SK-N-SH (cell line): ENCODE data around the gene SEC14L1. TPM values are rescaled to one million over a fixed set of nuclear protein-coding genes. Genes with fewer than 3 reads are reported as not detected.

Source experiments
- CTCF ChIA-PET: fragments of 300-600, 350-600 bp; formaldehyde crosslinking; extraction: SDS; loops from one replicate; lab custom pipeline; 2021; lab: Yijun Ruan, JAX
- POLR2A ChIA-PET: fragments of 350-600 bp; sonication (Branson Sonifier 250); formaldehyde crosslinking; extraction: SDS; loops from one replicate; lab custom pipeline; 2020; ENCODE audit warnings: antibody characterized with exemption, inconsistent platforms; lab: Yijun Ruan, JAX
- DNase-seq: peaks from one replicate; pipeline ENCODE4 v3.0.0; 2012
- H2AFZ ChIP-seq: fragments of 200-600 bp; sonication (generic); 2 replicates; pipeline ENCODE4 v1.8.1; 2016; ENCODE audit warnings: antibody characterized with exemption, mild to moderate bottlenecking, low read depth
- H3F3A ChIP-seq: fragments of 200-600 bp; sonication (generic); replicated peaks from 2 replicates; pipeline ENCODE3; 2016; ENCODE audit warnings: antibody characterized with exemption, mild to moderate bottlenecking; ENCODE audit not compliant: insufficient read depth
- H3K27ac ChIP-seq, 2 experiments: fragments of 200-500 bp in 1 of 2; fragments of 200-600 bp in 1 of 2; sonication (Bioruptor generic) in 1 of 2; sonication (generic), shearing (Covaris generic) in 1 of 2; 2 replicates each; pipeline versions ENCODE4 v1.5.1 to v1.6.1; 2014 to 2016; ENCODE audit warnings: low read depth in 2 of 2, inconsistent platforms in 1 of 2, low read length in 1 of 2, mild to moderate bottlenecking in 1 of 2, mixed read lengths in 1 of 2
- H3K27me3 ChIP-seq: fragments of 200-600 bp; sonication (generic), shearing (Covaris generic); 2 replicates; pipeline ENCODE4 v1.6.1; 2016; ENCODE audit warnings: mixed run types; ENCODE audit not compliant: insufficient read depth
- H3K36me3 ChIP-seq, 2 experiments: fragments of 200-500 bp in 1 of 2; fragments of 200-600 bp in 1 of 2; sonication (Bioruptor generic) in 1 of 2; sonication (generic) in 1 of 2; replicated peaks in 1 of 2; 2 replicates each; pipeline versions ENCODE3 to v1.5.1; 2014 to 2016; ENCODE audit warnings: low read length in 1 of 2, mild to moderate bottlenecking in 1 of 2; ENCODE audit not compliant: insufficient read depth in 2 of 2, control insufficient read depth in 1 of 2
- H3K4me1 ChIP-seq, 2 experiments: fragments of 200-500 bp in 1 of 2; fragments of 200-600 bp in 1 of 2; sonication (Bioruptor generic) in 1 of 2; sonication (generic), shearing (Covaris generic) in 1 of 2; 2 replicates each; pipeline versions ENCODE4 v1.5.1 to v1.6.1; 2014 to 2016; ENCODE audit warnings: low read depth in 1 of 2, low read length in 1 of 2, mixed run types in 1 of 2; ENCODE audit not compliant: insufficient read depth in 2 of 2, control insufficient read depth in 1 of 2
- H3K4me2 ChIP-seq: fragments of 200-600 bp; sonication (generic), shearing (Covaris generic); 2 replicates; pipeline ENCODE4 v1.6.1; 2017; ENCODE audit warnings: mixed run types
- H3K4me3 ChIP-seq, 2 experiments: fragments of 200-500 bp in 1 of 2; fragments of 200-600 bp in 1 of 2; sonication (Bioruptor generic) in 1 of 2; sonication (generic), shearing (Covaris generic) in 1 of 2; 2 replicates each; pipeline versions ENCODE4 v1.5.1 to v1.8.1; 2014 to 2016; ENCODE audit warnings: low read depth in 2 of 2, inconsistent platforms in 1 of 2, low read length in 1 of 2, mild to moderate bottlenecking in 1 of 2, mixed read lengths in 1 of 2, moderate library complexity in 1 of 2
- H3K79me2 ChIP-seq: fragments of 200-600 bp; sonication (generic); 2 replicates; pipeline ENCODE4 v1.8.1; 2017; ENCODE audit warnings: mild to moderate bottlenecking; ENCODE audit not compliant: insufficient read depth
- H3K9ac ChIP-seq: fragments of 200-600 bp; sonication (generic); 2 replicates; pipeline ENCODE4 v1.6.1; 2017; ENCODE audit warnings: mixed run types
- H3K9me2 ChIP-seq: fragments of 200-600 bp; sonication (generic); 2 replicates; pipeline ENCODE4 v1.6.1; 2017; ENCODE audit warnings: mixed run types
- H3K9me3 ChIP-seq: fragments of 200-600 bp; sonication (generic); 2 replicates; pipeline ENCODE4 v1.6.1; 2017; ENCODE audit warnings: mixed run types, mild to moderate bottlenecking, moderate library complexity
- H4K20me1 ChIP-seq: fragments of 200-600 bp; sonication (generic); 2 replicates; pipeline ENCODE4 v1.6.1; 2017; ENCODE audit warnings: mild to moderate bottlenecking, mixed run types; ENCODE audit not compliant: insufficient read depth
- CHD2 ChIP-seq: fragments of 150-350 bp; IDR thresholded peaks from 2 replicates; pipeline ENCODE4 v1.6.1; 2018; ENCODE audit warnings: low read length; ENCODE audit not compliant: partially characterized antibody
- EZH2phosphoT487 ChIP-seq: fragments of 200-600 bp; sonication (generic); IDR thresholded peaks from 2 replicates; pipeline ENCODE4 v1.6.1; 2017; ENCODE audit warnings: low read depth, mixed run types, mild to moderate bottlenecking, antibody characterized with exemption, moderate library complexity, borderline replicate concordance
- FOSL2 ChIP-seq: IDR thresholded peaks from 2 replicates; pipeline ENCODE4 v1.4.0; 2012; ENCODE audit warnings: low read depth, mild to moderate bottlenecking, moderate library complexity, borderline replicate concordance
- FOXM1 ChIP-seq: IDR thresholded peaks from 2 replicates; pipeline ENCODE4 v1.4.0; 2012; ENCODE audit warnings: low read depth, mild to moderate bottlenecking
- MEF2A ChIP-seq: IDR thresholded peaks from 2 replicates; pipeline ENCODE4 v1.4.0; 2012; ENCODE audit warnings: low read depth, borderline replicate concordance
- MXI1 ChIP-seq: IDR thresholded peaks from 2 replicates; pipeline ENCODE4 v1.6.1; 2012; ENCODE audit warnings: mild to moderate bottlenecking, low read depth, low read length, improper control_type of control experiment
- NFIC ChIP-seq: IDR thresholded peaks from 2 replicates; pipeline ENCODE4 v1.4.0; 2012; ENCODE audit warnings: borderline replicate concordance
- NRF1 ChIP-seq: IDR thresholded peaks from 2 replicates; pipeline ENCODE4 v1.6.1; 2012; ENCODE audit warnings: low read depth, mild to moderate bottlenecking, low read length
- POLR2AphosphoS5 ChIP-seq: IDR thresholded peaks from 2 replicates; pipeline ENCODE4 v1.6.1; 2012; ENCODE audit warnings: low read depth, low read length
- RAD21 ChIP-seq: IDR thresholded peaks from 2 replicates; pipeline ENCODE4 v1.6.1; 2012; ENCODE audit warnings: mild to moderate bottlenecking, low read length
- RFX5 ChIP-seq: IDR thresholded peaks from 2 replicates; pipeline ENCODE4 v1.6.1; 2012; ENCODE audit warnings: mild to moderate bottlenecking, improper control_type of control experiment, low read length
- RXRA ChIP-seq: IDR thresholded peaks from 2 replicates; pipeline ENCODE4 v1.4.0; 2012; ENCODE audit warnings: low read depth, mild to moderate bottlenecking, borderline replicate concordance
- SMC3 ChIP-seq: IDR thresholded peaks from 2 replicates; pipeline ENCODE4 v1.6.1; 2012; ENCODE audit warnings: low read depth, low read length, improper control_type of control experiment
- TEAD4 ChIP-seq: IDR thresholded peaks from 2 replicates; pipeline ENCODE4 v1.4.0; 2012; ENCODE audit warnings: mild to moderate bottlenecking, borderline replicate concordance; ENCODE audit not compliant: insufficient read depth
- WGBS: methylation state at CpG from one replicate; pipeline ENCODE4 v1.1.6; 2017; ENCODE audit warnings: low lambda C conversion rate; 5-methylcytosine and 5-hydroxymethylcytosine counted together
- polyA plus RNA-seq, 3 experiments: library from polyadenylated mRNA; depleted of rRNA; stranded (reverse); fragments of >200 nt; gene quantifications; 2 replicates each; pipeline ENCODE4 v1.2.3, GENCODE V29; 2012
- TF ChIP-seq, protein P1 (sequence below): IDR thresholded peaks from 2 replicates; pipeline ENCODE4 v1.4.0; 2012; ENCODE audit warnings: low read depth
- TF ChIP-seq, protein P2 (sequence below): IDR thresholded peaks from 2 replicates; pipeline ENCODE4 v1.4.0; 2012; ENCODE audit warnings: low read depth, borderline replicate concordance
- TF ChIP-seq, protein P3 (sequence below): fragments of 150-350 bp; IDR thresholded peaks from 2 replicates; pipeline ENCODE4 v1.6.1; 2017; ENCODE audit warnings: antibody characterized with exemption, low read length, low read depth, borderline replicate concordance
- TF ChIP-seq, protein P4 (sequence below): fragments of 200-600 bp; sonication (generic); IDR thresholded peaks from 2 replicates; pipeline ENCODE4 v1.6.1; 2017; ENCODE audit warnings: antibody characterized with exemption, mild to moderate bottlenecking, moderate library complexity
- TF ChIP-seq, protein P5 (sequence below): fragments of 150-350 bp; IDR thresholded peaks from 2 replicates; pipeline ENCODE4 v1.6.1; 2016; ENCODE audit warnings: mild to moderate bottlenecking, low read depth, low read length

The SEC14L1 gene
- polyA plus RNA-seq, 1 of the 3 experiments (the other 2 are of a cell fraction): 62.4 TPM

DNA sequence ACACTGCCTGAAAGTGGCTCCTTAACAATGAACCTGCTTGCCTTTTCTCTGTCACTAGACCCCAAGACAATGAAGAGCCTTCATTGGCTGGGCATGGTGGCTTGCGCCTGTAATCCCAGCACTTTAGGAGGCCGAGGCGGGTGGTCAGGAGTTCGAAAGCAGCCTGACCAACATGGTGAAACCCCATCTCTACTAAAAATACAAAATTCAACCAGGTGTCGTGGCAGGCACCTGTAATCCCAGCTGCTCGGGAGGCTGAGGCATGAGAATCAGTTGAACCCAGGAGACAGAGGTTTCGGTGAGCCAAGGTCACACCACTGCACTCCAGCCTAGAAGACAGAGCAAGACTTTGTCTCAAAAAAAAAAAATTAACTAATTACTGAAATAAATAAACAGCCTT, 45.3 kb upstream of the SEC14L1 start:
- no peak for DNase-seq
- H3K9me2 ChIP-seq: no peaks in the 10 kb centered on the region
- H3K9me3 ChIP-seq: no peaks in the 10 kb centered on the region
- no peak overlapping the region for H3K27ac ChIP-seq
- H2AFZ ChIP-seq: no peak overlapping the region
- no peaks in the 10 kb centered on the region for H3K27me3 ChIP-seq
- CTCF ChIA-PET: interaction anchor here (1.0 to 1.4 kb wide), 3 partner anchors 10 to 147 kb away, joined by 3 to 4 read pairs (median 3); no protein-coding TSS in a partner anchor
- TF ChIP-seq, protein P1, sequence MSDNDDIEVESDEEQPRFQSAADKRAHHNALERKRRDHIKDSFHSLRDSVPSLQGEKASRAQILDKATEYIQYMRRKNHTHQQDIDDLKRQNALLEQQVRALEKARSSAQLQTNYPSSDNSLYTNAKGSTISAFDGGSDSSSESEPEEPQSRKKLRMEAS: no peak
- no peak for TF ChIP-seq NRF1
- TF ChIP-seq FOSL2: no peak
- no peak for TF ChIP-seq NFIC
- TF ChIP-seq MEF2A: no peak
- no peak for TF ChIP-seq MXI1
- TF ChIP-seq RAD21: no peak
- no peak for TF ChIP-seq TEAD4
- WGBS: 98% methylated on average over 7 of the region's 7 CpGs
- POLR2A ChIA-PET: interaction anchor here (0.6 kb wide), 1 partner anchor 14 kb away, joined by 3 read pairs; no protein-coding TSS in a partner anchor
- peaks cover 25% of the 10 kb centered on the region for H3K79me2 ChIP-seq
- H3K36me3 ChIP-seq: peaks cover 36 to 63% of the 10 kb centered on the region in 2 experiments
- H3K4me1 ChIP-seq: peaks cover 0 to 6% of the 10 kb centered on the region in 2 experiments; a peak in 1 of 4 replicates
- no peak overlapping the region for H3K4me2 ChIP-seq
- H4K20me1 ChIP-seq: no peaks in the 10 kb centered on the region
- H3K4me3 ChIP-seq: no peak overlapping the region
- H3F3A ChIP-seq: peaks cover 33% of the 10 kb centered on the region
- no peak overlapping the region for H3K9ac ChIP-seq

DNA sequence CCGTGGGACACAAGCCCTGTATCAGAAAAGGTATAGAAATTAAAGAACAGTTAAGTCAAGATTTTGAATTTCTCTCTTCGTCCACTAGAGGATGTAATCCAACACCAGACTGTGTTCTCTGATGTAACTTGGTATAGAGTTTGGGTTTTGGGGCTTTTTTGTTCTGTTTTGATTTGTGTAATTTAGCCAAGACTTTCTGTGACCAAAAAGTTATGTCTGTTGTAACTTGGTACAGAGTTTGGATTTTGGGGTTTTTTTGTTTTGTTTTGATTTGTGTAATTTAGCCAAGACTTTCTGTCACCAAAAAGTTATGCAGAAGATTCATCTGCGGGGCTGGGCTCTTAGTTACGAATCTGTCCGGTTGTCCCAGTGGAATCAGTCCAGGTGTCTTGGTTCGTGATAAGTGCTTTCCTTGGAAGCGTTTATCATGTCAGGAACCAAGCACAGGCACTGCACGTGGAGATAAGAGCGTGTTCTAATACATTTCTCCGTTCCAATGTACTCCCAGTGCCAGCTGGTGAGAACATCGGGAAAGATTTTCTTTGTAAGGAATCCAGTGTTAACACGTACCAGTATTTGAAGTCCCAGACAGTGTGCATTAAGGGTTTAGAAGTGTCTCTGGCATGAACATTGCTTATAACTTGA, 44.1 kb upstream of the SEC14L1 start:
- Histone ChIP-seq H3K27me3 (no peaks in the 10 kb centered on the region), H3K4me1 (no peaks in the 10 kb centered on the region), H3F3A (peaks cover 33% of the 10 kb centered on the region), H3K79me2 (peaks cover 13% of the 10 kb centered on the region), H3K9ac (no peak overlapping the region), H4K20me1 (no peaks in the 10 kb centered on the region), H3K9me2 (no peaks in the 10 kb centered on the region), H3K27ac (no peak overlapping the region), H3K4me3 (no peak overlapping the region), H3K36me3 (peaks cover 29 to 50% of the 10 kb centered on the region in 2 experiments), H3K9me3 (no peaks in the 10 kb centered on the region), H3K4me2 (no peak overlapping the region), H2AFZ (no peak overlapping the region)
- DNase-seq: peak; percentile 50
- ChIA-PET CTCF (interaction anchor here (0.7 to 1.6 kb wide), 9 partner anchors 15 to 153 kb away, joined by 3 to 8 read pairs (median 3); no protein-coding TSS in a partner anchor), POLR2A (no interaction called here)
- 79% methylated on average over 12 of the region's 12 CpGs for WGBS
- TF ChIP-seq FOXM1 (no peak), RFX5 (no peak), CHD2 (no peak), EZH2phosphoT487 (no peak), NFIC (no peak), RAD21 (peak; percentile 78), SMC3 (peak; percentile 66), POLR2AphosphoS5 (no peak), RXRA (no peak)
- TF ChIP-seq, protein P2, sequence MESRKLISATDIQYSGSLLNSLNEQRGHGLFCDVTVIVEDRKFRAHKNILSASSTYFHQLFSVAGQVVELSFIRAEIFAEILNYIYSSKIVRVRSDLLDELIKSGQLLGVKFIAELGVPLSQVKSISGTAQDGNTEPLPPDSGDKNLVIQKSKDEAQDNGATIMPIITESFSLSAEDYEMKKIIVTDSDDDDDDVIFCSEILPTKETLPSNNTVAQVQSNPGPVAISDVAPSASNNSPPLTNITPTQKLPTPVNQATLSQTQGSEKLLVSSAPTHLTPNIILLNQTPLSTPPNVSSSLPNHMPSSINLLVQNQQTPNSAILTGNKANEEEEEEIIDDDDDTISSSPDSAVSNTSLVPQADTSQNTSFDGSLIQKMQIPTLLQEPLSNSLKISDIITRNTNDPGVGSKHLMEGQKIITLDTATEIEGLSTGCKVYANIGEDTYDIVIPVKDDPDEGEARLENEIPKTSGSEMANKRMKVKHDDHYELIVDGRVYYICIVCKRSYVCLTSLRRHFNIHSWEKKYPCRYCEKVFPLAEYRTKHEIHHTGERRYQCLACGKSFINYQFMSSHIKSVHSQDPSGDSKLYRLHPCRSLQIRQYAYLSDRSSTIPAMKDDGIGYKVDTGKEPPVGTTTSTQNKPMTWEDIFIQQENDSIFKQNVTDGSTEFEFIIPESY: no peak
- TF ChIP-seq, protein P3, sequence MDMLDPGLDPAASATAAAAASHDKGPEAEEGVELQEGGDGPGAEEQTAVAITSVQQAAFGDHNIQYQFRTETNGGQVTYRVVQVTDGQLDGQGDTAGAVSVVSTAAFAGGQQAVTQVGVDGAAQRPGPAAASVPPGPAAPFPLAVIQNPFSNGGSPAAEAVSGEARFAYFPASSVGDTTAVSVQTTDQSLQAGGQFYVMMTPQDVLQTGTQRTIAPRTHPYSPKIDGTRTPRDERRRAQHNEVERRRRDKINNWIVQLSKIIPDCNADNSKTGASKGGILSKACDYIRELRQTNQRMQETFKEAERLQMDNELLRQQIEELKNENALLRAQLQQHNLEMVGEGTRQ: no peak
- TF ChIP-seq, protein P4, sequence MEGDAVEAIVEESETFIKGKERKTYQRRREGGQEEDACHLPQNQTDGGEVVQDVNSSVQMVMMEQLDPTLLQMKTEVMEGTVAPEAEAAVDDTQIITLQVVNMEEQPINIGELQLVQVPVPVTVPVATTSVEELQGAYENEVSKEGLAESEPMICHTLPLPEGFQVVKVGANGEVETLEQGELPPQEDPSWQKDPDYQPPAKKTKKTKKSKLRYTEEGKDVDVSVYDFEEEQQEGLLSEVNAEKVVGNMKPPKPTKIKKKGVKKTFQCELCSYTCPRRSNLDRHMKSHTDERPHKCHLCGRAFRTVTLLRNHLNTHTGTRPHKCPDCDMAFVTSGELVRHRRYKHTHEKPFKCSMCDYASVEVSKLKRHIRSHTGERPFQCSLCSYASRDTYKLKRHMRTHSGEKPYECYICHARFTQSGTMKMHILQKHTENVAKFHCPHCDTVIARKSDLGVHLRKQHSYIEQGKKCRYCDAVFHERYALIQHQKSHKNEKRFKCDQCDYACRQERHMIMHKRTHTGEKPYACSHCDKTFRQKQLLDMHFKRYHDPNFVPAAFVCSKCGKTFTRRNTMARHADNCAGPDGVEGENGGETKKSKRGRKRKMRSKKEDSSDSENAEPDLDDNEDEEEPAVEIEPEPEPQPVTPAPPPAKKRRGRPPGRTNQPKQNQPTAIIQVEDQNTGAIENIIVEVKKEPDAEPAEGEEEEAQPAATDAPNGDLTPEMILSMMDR: peak; percentile 88
- TF ChIP-seq, protein P5, sequence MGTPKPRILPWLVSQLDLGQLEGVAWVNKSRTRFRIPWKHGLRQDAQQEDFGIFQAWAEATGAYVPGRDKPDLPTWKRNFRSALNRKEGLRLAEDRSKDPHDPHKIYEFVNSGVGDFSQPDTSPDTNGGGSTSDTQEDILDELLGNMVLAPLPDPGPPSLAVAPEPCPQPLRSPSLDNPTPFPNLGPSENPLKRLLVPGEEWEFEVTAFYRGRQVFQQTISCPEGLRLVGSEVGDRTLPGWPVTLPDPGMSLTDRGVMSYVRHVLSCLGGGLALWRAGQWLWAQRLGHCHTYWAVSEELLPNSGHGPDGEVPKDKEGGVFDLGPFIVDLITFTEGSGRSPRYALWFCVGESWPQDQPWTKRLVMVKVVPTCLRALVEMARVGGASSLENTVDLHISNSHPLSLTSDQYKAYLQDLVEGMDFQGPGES: no peak
- TF ChIP-seq, protein P1: no peak
